Measurements from ENCODE around the gene FAAP100. TPM values are rescaled to one million over a fixed set of nuclear protein-coding genes. Genes with fewer than 3 reads are reported as not detected.
A peak's percentile ranks its signal among the peaks of the same experiment; 100 is the strongest.

Gene FAAP100
- total RNA-seq, 1 donor from 2014 or later = 39.8 TPM

DNA sequence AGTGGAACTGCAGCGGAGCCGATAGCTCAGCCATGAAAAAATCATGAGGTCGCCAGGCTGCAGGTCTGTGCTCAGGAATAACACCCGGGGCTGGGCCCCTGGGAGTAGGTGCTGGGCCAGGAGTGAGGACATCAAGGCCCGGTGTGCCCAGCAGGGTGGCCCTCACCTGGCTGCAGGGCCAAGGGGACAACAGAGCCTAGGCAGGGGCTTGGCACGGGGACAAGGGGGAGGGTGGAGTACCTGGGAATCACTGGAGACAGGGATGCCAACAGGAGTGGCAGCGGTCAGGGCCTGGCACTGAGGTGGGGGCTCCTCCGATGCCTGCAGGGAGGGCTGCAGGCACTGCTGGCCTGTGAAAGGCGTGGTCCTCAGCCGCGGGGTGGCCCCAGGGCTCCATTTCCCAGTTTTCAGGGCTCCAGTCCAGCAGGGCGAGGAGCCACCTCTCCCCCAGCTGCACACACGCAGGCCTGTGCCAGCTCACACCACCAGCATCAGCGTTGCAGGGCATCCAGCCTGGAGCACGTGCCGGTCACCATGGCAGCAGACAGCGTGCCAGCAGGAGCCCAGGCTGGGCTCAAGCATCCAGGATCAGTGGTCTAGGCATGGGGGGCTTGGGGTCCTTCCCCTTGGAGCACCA is 28.6 kb downstream of the FAAP100 start:
- TF ChIP-seq CTCF (IDR thresholded peaks at IDR 0.05) = peak; percentile 4
- peaks cover 17% of the 10 kb centered on the region for H3K4me1 Mint-ChIP-seq (ENCODE audit: low read depth)
- no peak overlapping the region for H3K4me3 Mint-ChIP-seq (ENCODE audit: unreplicated experiment)
- H3K9me3 Mint-ChIP-seq (ENCODE audit: low read depth) = no peaks in the 10 kb centered on the region
- H3K36me3 Mint-ChIP-seq (ENCODE audit: low read depth) = no peaks in the 10 kb centered on the region
- DNase-seq (ENCODE audit: low spot score) = no peak
- H3K27me3 Mint-ChIP-seq (ENCODE audit: low read depth) = no peaks in the 10 kb centered on the region
- H3K27ac Mint-ChIP-seq (ENCODE audit: unreplicated experiment) = no peak overlapping the region

GRCh38 chr17:81522491-81523401 is 29.4 kb downstream of the FAAP100 start:
- TF ChIP-seq CTCF (IDR thresholded peaks at IDR 0.05) = peak; percentile 56
- no peak overlapping the region for H3K27ac Mint-ChIP-seq (ENCODE audit: unreplicated experiment)

GRCh38 chr17:81520021-81520901 is 31.9 kb downstream of the FAAP100 start:
- no peak for DNase-seq (ENCODE audit: low spot score)
- Mint-ChIP-seq H3K27me3 (ENCODE audit: low read depth) (no peaks in the 10 kb centered on the region), H3K4me3 (ENCODE audit: unreplicated experiment) (no peak overlapping the region), H3K27ac (ENCODE audit: unreplicated experiment) (no peak overlapping the region), H3K36me3 (ENCODE audit: low read depth) (no peaks in the 10 kb centered on the region), H3K9me3 (ENCODE audit: low read depth) (no peaks in the 10 kb centered on the region), H3K4me1 (ENCODE audit: low read depth) (peaks cover 33% of the 10 kb centered on the region)
- TF ChIP-seq CTCF (IDR thresholded peaks at IDR 0.05) = no peak

More at GRCh38 chr17:81522491-81523401, 29.4 kb downstream of the FAAP100 start:
- Mint-ChIP-seq H3K27me3 (ENCODE audit: low read depth) (no peaks in the 10 kb centered on the region), H3K4me3 (ENCODE audit: unreplicated experiment) (no peak overlapping the region), H3K36me3 (ENCODE audit: low read depth) (no peaks in the 10 kb centered on the region), H3K4me1 (ENCODE audit: low read depth) (peaks cover 24% of the 10 kb centered on the region), H3K9me3 (ENCODE audit: low read depth) (no peaks in the 10 kb centered on the region)
- DNase-seq (ENCODE audit: low spot score) = no peak

- Mint-ChIP-seq H3K27ac (ENCODE audit: unreplicated experiment) (no peak overlapping the region), H3K9me3 (ENCODE audit: low read depth) (no peaks in the 10 kb centered on the region), H3K36me3 (ENCODE audit: low read depth) (no peaks in the 10 kb centered on the region), H3K4me1 (ENCODE audit: low read depth) (peaks cover 33% of the 10 kb centered on the region), H3K27me3 (ENCODE audit: low read depth) (no peaks in the 10 kb centered on the region), H3K4me3 (ENCODE audit: unreplicated experiment) (no peak overlapping the region)
- peak; percentile 69 for TF ChIP-seq CTCF (IDR thresholded peaks at IDR 0.05)
- peak; percentile 86 for DNase-seq (ENCODE audit: low spot score)
Measured at GRCh38 chr17:81519284-81520020, 32.7 kb downstream of the FAAP100 start.

All from chondrocyte (in vitro differentiated cells).